HG02885 (cell line): ENCODE measurements around the gene STPG2.
"Not testable (repeated sequence)": the region's sequence is repeated elsewhere in the genome, so short reads cannot be mapped to it uniquely, and the experiment has no call there.

Source experiments
- ATAC-seq: cut with Tn5 transposase; IDR thresholded peaks from one replicate; pipeline ENCODE4 v1.9.1; 2021; ENCODE audit warnings: mild to moderate bottlenecking; ENCODE audit not compliant: unreplicated experiment, poor library complexity

The STPG2 gene

GRCh38 chr4:97953171-97953941 lies 189.9 kb downstream of the STPG2 start:
- ATAC-seq: no peak

- ATAC-seq: no peak
Observed at GRCh38 chr4:97952763-97953162, 190.5 kb downstream of the STPG2 start.

GRCh38 chr4:97950836-97951235 lies 192.4 kb downstream of the STPG2 start:
- ATAC-seq: no peak

GRCh38 chr4:97942951-97943350 lies 200.3 kb downstream of the STPG2 start:
- no peak for ATAC-seq

GRCh38 chr4:97942137-97942536 lies 201.1 kb downstream of the STPG2 start:
- ATAC-seq: no peak

GRCh38 chr4:97938141-97938540 lies 205.1 kb downstream of the STPG2 start:
- no peak for ATAC-seq

GRCh38 chr4:97924341-97924958 lies 218.8 kb downstream of the STPG2 start:
- ATAC-seq: no peak

- no peak for ATAC-seq
Observed at GRCh38 chr4:97923096-97923495, 220.2 kb downstream of the STPG2 start.

- no peak for ATAC-seq
Observed at GRCh38 chr4:97917115-97917514, 226.2 kb downstream of the STPG2 start.

GRCh38 chr4:97912156-97912555 lies 231.1 kb downstream of the STPG2 start:
- no peak for ATAC-seq

GRCh38 chr4:97911236-97911906 lies 231.9 kb downstream of the STPG2 start:
- ATAC-seq: no peak

- ATAC-seq: peak; percentile 85
Observed at GRCh38 chr4:97910005-97910404, 233.3 kb downstream of the STPG2 start.

GRCh38 chr4:97903436-97904189 lies 239.7 kb downstream of the STPG2 start:
- not testable (repeated sequence) for ATAC-seq

GRCh38 chr4:97900229-97900628 lies 243.0 kb downstream of the STPG2 start:
- ATAC-seq: no peak

- ATAC-seq: no peak
Observed at GRCh38 chr4:97892592-97893266, 250.5 kb downstream of the STPG2 start.

GRCh38 chr4:97879942-97880341 lies 263.3 kb downstream of the STPG2 start:
- no peak for ATAC-seq

GRCh38 chr4:97868097-97868496 lies 275.2 kb downstream of the STPG2 start:
- no peak for ATAC-seq

- no peak for ATAC-seq
Observed at GRCh38 chr4:97867557-97868091, 275.7 kb downstream of the STPG2 start.

GRCh38 chr4:97866821-97867556 lies 276.3 kb downstream of the STPG2 start:
- ATAC-seq: no peak
